Activated CD8-positive, alpha-beta memory T cell treated with anti-CD3 and anti-CD28 coated beads, Interleukin-2, amount 50 U/mL, for 48 hours (primary cell): Measurements from ENCODE around the gene HELZ.
"Not testable (repeated sequence)": the region's sequence is repeated elsewhere in the genome, so short reads cannot be mapped to it uniquely, and the experiment has no call there.

Source experiments
- DNase-seq: peaks from one replicate; pipeline ENCODE4 v3.0.0-alpha.2; 2020

The HELZ gene

DNA sequence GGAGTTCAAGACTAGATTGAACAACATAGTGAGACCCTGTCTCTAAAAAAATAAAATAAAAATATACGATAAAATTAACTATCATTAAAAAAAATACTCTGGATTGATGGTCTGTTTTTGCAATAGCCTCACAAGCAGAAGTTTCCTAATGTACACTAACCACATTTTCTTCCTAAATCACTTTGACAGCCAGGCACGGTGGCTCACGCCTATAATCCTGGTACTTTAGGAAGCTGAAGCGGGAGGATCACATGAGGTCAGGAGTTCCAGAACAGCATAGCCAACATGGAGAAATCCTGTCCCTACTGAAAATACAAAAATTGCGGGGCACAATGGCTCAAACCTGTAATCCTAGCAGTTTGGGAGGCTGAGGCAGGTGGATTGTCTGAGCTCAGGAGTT is 64.7 kb downstream of the HELZ start:
- no peak for DNase-seq

DNA sequence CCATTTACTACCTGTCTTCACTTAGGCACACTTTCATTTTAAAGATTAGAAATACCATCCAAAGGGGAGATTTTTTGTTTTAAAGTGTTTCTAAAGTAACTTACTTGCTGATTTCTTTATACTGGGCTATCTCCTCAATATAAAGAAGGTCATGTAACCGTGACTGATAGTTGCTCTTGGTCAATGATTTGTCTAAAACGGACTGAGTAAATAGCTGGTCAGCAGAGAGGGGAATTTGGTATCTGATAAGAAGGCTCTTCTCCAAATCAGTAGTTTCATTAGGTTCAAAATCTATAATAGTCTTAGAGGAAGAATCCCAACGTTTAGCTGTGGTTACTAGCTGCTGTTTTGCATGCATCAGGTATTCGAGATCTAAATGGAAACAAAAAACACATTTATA is 66.4 kb downstream of the HELZ start:
- DNase-seq, result no peak

- DNase-seq, result no peak
Observed at GRCh38 chr17:67177732-67178131, 67.3 kb downstream of the HELZ start.

- DNase-seq, result no peak
Observed at GRCh38 chr17:67174190-67174589, 70.8 kb downstream of the HELZ start.

DNA sequence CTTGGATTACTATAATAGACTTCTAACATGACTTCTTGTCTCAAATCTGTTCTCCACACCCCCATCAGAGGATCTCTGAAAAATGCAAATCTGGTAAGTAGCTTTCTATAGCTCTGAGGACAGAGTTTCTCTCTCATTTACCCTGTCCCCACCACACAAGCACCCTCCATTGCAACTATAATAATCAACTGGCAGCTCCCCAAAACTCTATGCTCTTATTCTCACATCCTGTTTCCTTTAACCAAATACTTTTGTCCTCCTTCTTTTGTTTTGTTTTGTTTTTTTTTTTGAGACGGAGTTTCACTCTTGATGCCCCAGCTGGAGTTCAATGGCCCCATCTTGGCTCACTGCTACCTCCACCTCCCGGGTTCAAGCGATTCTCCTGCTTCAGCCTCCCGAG is 73.4 kb downstream of the HELZ start:
- DNase-seq, result no peak

- no peak for DNase-seq
Observed at GRCh38 chr17:67168496-67168895, 76.5 kb downstream of the HELZ start.

DNA sequence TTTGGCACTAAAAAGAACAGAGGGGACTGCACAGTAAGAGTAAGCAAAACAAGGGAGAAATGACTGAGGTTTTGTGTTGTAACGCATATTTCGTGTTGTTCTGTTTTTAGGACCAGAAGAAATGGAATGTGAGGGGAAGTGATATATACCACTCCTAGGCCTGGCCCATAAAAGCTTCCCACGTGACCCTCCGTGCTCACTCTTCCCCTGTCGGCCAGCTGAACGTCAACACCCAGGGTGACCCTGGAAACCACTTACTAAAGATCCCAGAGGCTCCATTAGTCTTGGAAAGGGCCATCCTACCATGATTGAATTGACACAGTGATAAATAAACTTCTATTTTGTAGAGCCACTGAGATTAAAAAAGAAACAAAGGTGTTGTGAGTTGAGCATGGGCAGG is 79.8 kb downstream of the HELZ start:
- DNase-seq, result no peak

- no peak for DNase-seq
Observed at GRCh38 chr17:67164302-67164701, 80.7 kb downstream of the HELZ start.

GRCh38 chr17:67162771-67163170 is 82.2 kb downstream of the HELZ start:
- DNase-seq, result no peak

DNA sequence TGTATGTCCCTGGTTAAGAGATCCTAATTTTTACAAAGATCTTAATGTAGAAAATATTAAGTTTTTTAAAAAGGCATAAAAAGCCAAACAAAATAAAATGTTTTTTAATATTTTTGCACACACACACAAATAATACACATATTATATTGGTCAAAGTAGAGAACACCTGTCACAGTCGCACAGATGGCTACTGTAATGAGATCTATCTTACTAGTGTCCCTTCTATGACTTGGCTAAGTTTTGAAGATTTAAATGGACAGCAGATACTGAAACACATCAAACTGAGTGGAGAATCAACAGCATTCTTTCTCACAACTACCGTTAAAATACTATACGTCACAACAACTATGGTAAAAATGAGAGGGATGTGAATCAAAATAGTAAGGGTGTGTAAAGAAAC is 83.4 kb downstream of the HELZ start:
- DNase-seq, result no peak

- no peak for DNase-seq
Observed at GRCh38 chr17:67160791-67161190, 84.2 kb downstream of the HELZ start.

GRCh38 chr17:67157732-67158639 is 87.0 kb downstream of the HELZ start:
- no peak for DNase-seq

GRCh38 chr17:67156269-67157199 is 88.5 kb downstream of the HELZ start:
- DNase-seq, result no peak

DNA sequence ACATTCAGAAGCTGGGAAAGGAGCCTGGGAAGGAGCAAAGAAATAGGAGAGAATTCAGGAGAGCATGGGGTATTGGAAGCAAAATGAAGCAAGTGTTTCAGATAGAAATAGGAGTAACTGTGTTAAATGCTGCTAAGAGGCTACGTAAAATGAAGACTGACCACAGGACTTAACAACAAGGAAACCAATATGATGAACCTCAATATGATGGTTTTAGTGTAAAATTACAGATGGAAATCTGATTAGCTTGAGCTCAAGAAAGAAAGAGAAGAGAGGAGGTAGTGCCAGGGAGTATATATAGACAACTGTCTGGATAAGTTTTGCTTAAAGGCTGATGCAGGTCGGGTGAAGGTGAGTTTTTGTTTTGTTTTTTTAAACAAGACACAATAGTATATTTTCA is 92.2 kb downstream of the HELZ start:
- no peak for DNase-seq

GRCh38 chr17:67151717-67152116 is 93.3 kb downstream of the HELZ start:
- DNase-seq, result no peak

- no peak for DNase-seq
Observed at GRCh38 chr17:67150826-67151225, 94.2 kb downstream of the HELZ start.

GRCh38 chr17:67148352-67148751 is 96.6 kb downstream of the HELZ start:
- DNase-seq, result no peak

DNA sequence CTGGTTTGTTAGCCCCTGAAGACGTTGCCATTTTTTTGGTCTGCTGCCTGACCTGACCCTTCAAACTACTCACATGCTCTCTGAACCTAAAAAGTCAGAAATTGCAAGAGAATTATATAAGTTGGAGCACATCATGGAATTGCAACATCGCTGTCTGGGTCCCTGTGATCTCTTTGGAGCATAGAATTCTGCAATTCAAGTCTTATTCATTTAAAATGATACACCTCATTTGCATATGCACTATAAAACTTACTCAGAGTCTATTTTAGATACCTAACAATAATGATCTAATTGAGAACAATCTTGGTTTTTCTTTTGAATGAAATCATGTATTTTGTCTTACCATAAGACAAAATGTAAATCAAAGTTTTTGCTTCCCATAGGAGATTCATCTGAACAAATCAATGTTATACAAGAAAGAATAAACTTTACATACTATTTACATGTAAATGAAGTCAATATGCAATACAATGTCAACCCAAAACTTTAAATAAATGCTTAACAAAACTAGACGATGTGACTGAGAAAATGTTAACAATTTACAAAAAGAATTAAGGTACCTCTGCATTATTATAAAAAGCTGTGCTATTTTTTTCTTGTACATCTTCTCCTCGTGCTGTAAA is 99.7 kb downstream of the HELZ start:
- DNase-seq, result no peak

DNA sequence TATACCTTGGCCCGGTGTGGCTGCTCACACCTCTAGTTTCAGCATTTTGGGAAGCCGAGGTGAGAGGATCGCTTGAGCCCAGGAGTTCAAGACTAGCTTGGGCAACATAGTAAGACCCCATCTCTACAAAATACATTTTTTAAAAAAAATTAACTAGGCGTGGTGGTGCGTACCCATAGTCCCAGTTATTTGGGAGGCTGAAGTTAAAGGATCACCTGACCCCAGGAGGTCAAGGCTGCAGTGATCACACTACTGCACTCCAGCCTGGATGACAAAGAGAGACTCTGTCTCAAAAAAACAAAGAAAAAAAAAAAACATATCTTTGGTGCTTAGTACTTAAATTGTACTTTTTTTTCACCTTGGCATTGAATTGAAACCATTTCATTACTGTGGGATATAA is 101.7 kb downstream of the HELZ start:
- no peak for DNase-seq

GRCh38 chr17:67142030-67142429 is 103.0 kb downstream of the HELZ start:
- DNase-seq, result not testable (repeated sequence)

DNA sequence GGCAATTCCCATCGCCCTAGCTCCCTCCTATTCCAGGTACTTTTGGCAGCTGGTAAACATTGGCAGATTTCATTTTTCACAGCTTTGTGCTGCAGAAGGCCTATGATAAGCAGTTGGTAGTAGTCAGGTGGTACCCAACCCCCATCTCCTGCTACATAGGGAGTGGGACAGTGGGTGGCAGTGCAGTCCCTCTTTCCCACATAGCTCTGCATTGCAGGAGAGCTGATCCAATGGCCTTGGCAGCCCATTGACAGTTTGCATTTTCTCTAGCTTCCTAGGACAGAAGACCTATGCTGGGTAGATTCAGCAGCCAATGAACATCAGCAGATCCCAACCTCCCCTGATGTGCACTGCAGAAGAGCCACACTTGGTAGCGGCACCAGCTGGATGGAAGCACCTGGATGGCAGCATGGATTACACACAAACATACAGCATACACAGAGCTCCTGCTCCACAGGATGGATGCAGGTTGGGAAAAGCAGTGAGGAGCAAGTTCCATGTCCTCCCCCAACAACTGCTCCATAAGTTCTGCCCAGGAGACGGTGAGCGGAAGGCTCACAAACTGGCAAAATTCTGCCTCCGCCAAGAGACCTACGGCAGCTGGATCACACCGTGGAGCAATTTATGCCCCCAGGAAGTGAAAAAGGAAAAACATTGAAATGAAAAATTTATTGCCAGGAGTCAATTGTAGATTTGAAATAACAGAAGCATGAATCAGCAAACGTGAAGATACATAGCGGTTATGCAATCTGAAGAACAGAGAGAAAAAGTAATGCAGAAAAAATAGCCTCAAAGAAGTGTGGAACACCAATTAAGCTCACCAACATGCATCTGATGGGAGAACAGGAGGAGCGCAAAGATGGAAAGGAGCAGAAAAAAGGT is 105.0 kb downstream of the HELZ start:
- DNase-seq, result no peak

GRCh38 chr17:67139289-67139688 is 105.7 kb downstream of the HELZ start:
- DNase-seq, result no peak
